Measurements from ENCODE around the gene PRRX2. TPM values are rescaled to one million over a fixed set of nuclear protein-coding genes. Genes with fewer than 3 reads are reported as not detected.

Gene PRRX2
- total RNA-seq, 1 donor from 2014 or later, result 20.8 TPM

DNA sequence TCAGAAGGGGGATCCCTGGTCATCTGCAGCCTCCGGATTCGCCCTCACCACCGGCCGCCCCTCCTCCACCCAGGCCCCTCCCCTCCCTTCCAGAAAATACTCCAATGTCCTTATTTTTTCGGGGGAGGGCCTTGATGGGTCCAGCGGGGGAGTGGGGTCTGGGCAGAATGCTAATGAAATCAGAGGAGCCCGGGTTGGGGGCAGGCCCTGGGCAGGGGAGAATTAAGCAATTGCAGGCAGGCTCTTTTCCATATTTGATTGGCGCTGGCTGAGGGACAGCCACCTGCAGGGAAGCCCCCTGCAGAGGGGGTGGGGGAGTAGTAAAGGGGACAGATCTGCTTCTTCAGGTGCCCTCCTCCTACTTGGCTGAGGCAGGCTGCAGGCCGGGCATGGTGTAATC, 21.3 kb downstream of the PRRX2 start:
- no peak overlapping the region for H3K4me3 Mint-ChIP-seq
- H3K27me3 Mint-ChIP-seq, result peaks cover 3% of the 10 kb centered on the region
- H3K9me3 Mint-ChIP-seq, result no peaks in the 10 kb centered on the region
- DNase-seq (ENCODE audit: extremely low spot score, unreplicated experiment), result no peak
- peaks cover 8% of the 10 kb centered on the region for H3K4me1 Mint-ChIP-seq (ENCODE audit: unreplicated experiment)
- H3K36me3 Mint-ChIP-seq, result no peaks in the 10 kb centered on the region
- H3K27ac Mint-ChIP-seq, result no peak overlapping the region
- TF ChIP-seq, protein P1, sequence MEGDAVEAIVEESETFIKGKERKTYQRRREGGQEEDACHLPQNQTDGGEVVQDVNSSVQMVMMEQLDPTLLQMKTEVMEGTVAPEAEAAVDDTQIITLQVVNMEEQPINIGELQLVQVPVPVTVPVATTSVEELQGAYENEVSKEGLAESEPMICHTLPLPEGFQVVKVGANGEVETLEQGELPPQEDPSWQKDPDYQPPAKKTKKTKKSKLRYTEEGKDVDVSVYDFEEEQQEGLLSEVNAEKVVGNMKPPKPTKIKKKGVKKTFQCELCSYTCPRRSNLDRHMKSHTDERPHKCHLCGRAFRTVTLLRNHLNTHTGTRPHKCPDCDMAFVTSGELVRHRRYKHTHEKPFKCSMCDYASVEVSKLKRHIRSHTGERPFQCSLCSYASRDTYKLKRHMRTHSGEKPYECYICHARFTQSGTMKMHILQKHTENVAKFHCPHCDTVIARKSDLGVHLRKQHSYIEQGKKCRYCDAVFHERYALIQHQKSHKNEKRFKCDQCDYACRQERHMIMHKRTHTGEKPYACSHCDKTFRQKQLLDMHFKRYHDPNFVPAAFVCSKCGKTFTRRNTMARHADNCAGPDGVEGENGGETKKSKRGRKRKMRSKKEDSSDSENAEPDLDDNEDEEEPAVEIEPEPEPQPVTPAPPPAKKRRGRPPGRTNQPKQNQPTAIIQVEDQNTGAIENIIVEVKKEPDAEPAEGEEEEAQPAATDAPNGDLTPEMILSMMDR (conservative IDR thresholded peaks at IDR 0.05), result no peak

DNA sequence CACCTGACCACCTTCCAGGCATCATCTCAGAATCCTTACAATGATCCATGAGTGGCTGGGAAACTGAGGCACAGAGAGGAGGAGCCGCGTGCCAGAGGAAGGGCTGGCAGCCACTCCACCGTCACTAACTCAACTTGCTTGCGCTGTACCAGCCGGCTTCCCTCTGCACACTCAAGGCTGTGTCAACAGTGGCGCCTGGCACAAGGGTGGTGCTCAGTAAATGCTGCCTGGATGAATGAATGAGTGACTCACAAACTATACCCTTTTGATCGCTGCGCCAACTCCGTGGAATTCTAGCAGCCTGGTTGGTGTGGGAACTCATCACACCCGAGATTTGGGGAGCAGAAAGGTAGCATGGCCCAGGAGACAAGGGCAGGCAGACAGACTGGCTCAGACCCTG, 21.9 kb downstream of the PRRX2 start:
- Mint-ChIP-seq H3K27ac (no peak overlapping the region), H3K27me3 (peaks cover 3% of the 10 kb centered on the region), H3K4me1 (ENCODE audit: unreplicated experiment) (peaks cover 4% of the 10 kb centered on the region), H3K36me3 (no peaks in the 10 kb centered on the region), H3K9me3 (no peaks in the 10 kb centered on the region), H3K4me3 (no peak overlapping the region)
- DNase-seq (ENCODE audit: extremely low spot score, unreplicated experiment), result no peak
- TF ChIP-seq, protein P1 (conservative IDR thresholded peaks at IDR 0.05), result no peak

- no peaks in the 10 kb centered on the region for H3K36me3 Mint-ChIP-seq
- H3K4me1 Mint-ChIP-seq (ENCODE audit: unreplicated experiment), result peaks cover 4% of the 10 kb centered on the region
- no peaks in the 10 kb centered on the region for H3K9me3 Mint-ChIP-seq
- DNase-seq (ENCODE audit: extremely low spot score, unreplicated experiment), result no peak
- no peak overlapping the region for H3K4me3 Mint-ChIP-seq
- H3K27ac Mint-ChIP-seq, result no peak overlapping the region
- TF ChIP-seq, protein P1 (conservative IDR thresholded peaks at IDR 0.05), result no peak
- H3K27me3 Mint-ChIP-seq, result peaks cover 3% of the 10 kb centered on the region
Measured at GRCh38 chr9:129688285-129689043, 23.0 kb downstream of the PRRX2 start.

DNA sequence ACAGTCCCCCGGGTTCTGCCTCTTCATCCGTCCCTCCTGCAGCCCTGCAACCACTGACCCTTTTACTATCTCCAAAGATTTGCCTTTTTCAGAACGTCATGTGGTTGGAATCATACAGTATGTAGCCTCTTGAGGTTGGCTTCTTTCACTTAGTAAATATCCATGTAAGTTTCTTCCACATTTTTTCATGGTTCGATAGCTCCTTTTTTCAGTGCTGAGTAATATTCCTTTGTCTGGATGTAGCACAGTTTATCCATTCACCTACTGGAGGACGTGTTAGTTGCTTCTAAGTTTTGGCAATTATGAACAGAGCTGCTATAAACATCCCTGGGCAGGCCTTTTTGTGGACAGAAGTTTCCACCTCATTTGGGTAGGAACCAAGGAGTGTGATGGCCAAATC, 27.1 kb downstream of the PRRX2 start:
- H3K36me3 Mint-ChIP-seq, result no peaks in the 10 kb centered on the region
- no peak for DNase-seq (ENCODE audit: extremely low spot score, unreplicated experiment)
- H3K4me3 Mint-ChIP-seq, result no peak overlapping the region
- H3K9me3 Mint-ChIP-seq, result no peaks in the 10 kb centered on the region
- TF ChIP-seq, protein P1 (conservative IDR thresholded peaks at IDR 0.05), result no peak
- no peak overlapping the region for H3K27ac Mint-ChIP-seq
- H3K4me1 Mint-ChIP-seq (ENCODE audit: unreplicated experiment), result peaks cover 7% of the 10 kb centered on the region
- peaks cover 33% of the 10 kb centered on the region for H3K27me3 Mint-ChIP-seq

GRCh38 chr9:129693741-129694140, 28.3 kb downstream of the PRRX2 start:
- H3K27ac Mint-ChIP-seq, result peak overlapping the region; percentile 48
- H3K4me3 Mint-ChIP-seq, result no peak overlapping the region
- no peaks in the 10 kb centered on the region for H3K9me3 Mint-ChIP-seq
- peaks cover 33% of the 10 kb centered on the region for H3K27me3 Mint-ChIP-seq
- TF ChIP-seq, protein P1 (conservative IDR thresholded peaks at IDR 0.05), result no peak
- no peak for DNase-seq (ENCODE audit: extremely low spot score, unreplicated experiment)
- no peaks in the 10 kb centered on the region for H3K36me3 Mint-ChIP-seq
- peaks cover 7% of the 10 kb centered on the region for H3K4me1 Mint-ChIP-seq (ENCODE audit: unreplicated experiment)

Data from type B pancreatic cell (in vitro differentiated cells).